Loucy (cell line): ENCODE measurements around the gene CBLL1.

Experiments used
- H2AFZ ChIP-seq: fragments of 200-600 bp; sonication (generic); 2 replicates; pipeline ENCODE4 v1.6.0; 2016; ENCODE audit warnings: antibody characterized with exemption, mild to moderate bottlenecking, low read length, moderate library complexity
- H3F3A ChIP-seq: fragments of 200-600 bp; 2 replicates; pipeline ENCODE4 v1.6.0; 2016; ENCODE audit warnings: antibody characterized with exemption, low read depth, mild to moderate bottlenecking
- H3K27me3 ChIP-seq: fragments of 200-600 bp; sonication (generic); 2 replicates; pipeline ENCODE4 v1.6.1; 2014; ENCODE audit warnings: low read length, mild to moderate bottlenecking; ENCODE audit not compliant: insufficient read depth, poor library complexity, severe bottlenecking
- H3K36me3 ChIP-seq: fragments of 200-600 bp; sonication (generic); 2 replicates; pipeline ENCODE4 v1.6.1; 2016; ENCODE audit warnings: low read length; ENCODE audit not compliant: insufficient read depth
- H3K4me1 ChIP-seq: fragments of 200-600 bp; sonication (generic); 2 replicates; pipeline ENCODE4 v1.5.1; 2014; ENCODE audit warnings: low read length, mild to moderate bottlenecking; ENCODE audit not compliant: insufficient read depth, poor library complexity, severe bottlenecking
- H3K4me2 ChIP-seq: fragments of 200-600 bp; sonication (generic); 2 replicates; pipeline ENCODE4 v1.6.0; 2014; ENCODE audit warnings: antibody characterized with exemption, low read length, low read depth, mild to moderate bottlenecking; ENCODE audit not compliant: poor library complexity, severe bottlenecking
- H3K4me3 ChIP-seq: fragments of 200-600 bp; sonication (generic); 2 replicates; pipeline ENCODE4 v1.5.1; 2014; ENCODE audit warnings: low read length, mild to moderate bottlenecking, mixed read lengths; ENCODE audit not compliant: poor library complexity, severe bottlenecking
- H3K79me2 ChIP-seq: fragments of 200-600 bp; sonication (generic); 2 replicates; pipeline ENCODE4 v1.6.1; 2014; ENCODE audit warnings: low read length; ENCODE audit not compliant: insufficient read depth
- H3K9ac ChIP-seq: fragments of 200-600 bp; sonication (generic); 2 replicates; pipeline ENCODE4 v1.6.0; 2014; ENCODE audit warnings: mild to moderate bottlenecking, low read depth, low read length, moderate library complexity; ENCODE audit not compliant: poor library complexity, severe bottlenecking
- H3K9me2 ChIP-seq: fragments of 200-600 bp; sonication (generic); replicated peaks from 2 replicates; pipeline ENCODE4 v1.6.1; 2016; ENCODE audit warnings: low read depth, low read length, mixed read lengths
- H3K9me3 ChIP-seq: fragments of 200-600 bp; sonication (generic); 2 replicates; pipeline ENCODE4 v1.6.1; 2014; ENCODE audit warnings: mild to moderate bottlenecking, antibody characterized with exemption, low read length, low read depth; ENCODE audit not compliant: insufficient read depth
- H4K20me1 ChIP-seq: fragments of 200-600 bp; sonication (generic); 2 replicates; pipeline ENCODE4 v1.6.0; 2014; ENCODE audit warnings: antibody characterized with exemption, low read length, mild to moderate bottlenecking; ENCODE audit not compliant: insufficient read depth, poor library complexity, severe bottlenecking
- CTCF ChIP-seq: fragments of 200-600 bp; sonication (generic); conservative IDR thresholded peaks from 2 replicates; pipeline ENCODE4 v1.5.1; 2014; ENCODE audit warnings: mild to moderate bottlenecking, antibody characterized with exemption, low read length
- EZH2phosphoT487 ChIP-seq: fragments of 200-600 bp; IDR thresholded peaks from 2 replicates; pipeline ENCODE4 v1.6.1; 2018; ENCODE audit warnings: antibody characterized with exemption, mild to moderate bottlenecking, moderate library complexity, borderline replicate concordance

Gene CBLL1

GRCh38 chr7:107697321-107698049, 46.5 kb upstream of the CBLL1 start:
- no peaks in the 10 kb centered on the region for H4K20me1 ChIP-seq
- no peaks in the 10 kb centered on the region for H3K4me1 ChIP-seq
- H3K4me2 ChIP-seq = no peak overlapping the region
- H3K79me2 ChIP-seq = no peaks in the 10 kb centered on the region
- H3K27me3 ChIP-seq = no peaks in the 10 kb centered on the region
- TF ChIP-seq CTCF (no peak), EZH2phosphoT487 (no peak)
- H3K9me2 ChIP-seq = no peaks in the 10 kb centered on the region
- no peaks in the 10 kb centered on the region for H3F3A ChIP-seq
- H2AFZ ChIP-seq = no peak overlapping the region
- H3K9ac ChIP-seq = no peak overlapping the region
- no peak overlapping the region for H3K4me3 ChIP-seq
- no peaks in the 10 kb centered on the region for H3K36me3 ChIP-seq
- H3K9me3 ChIP-seq = no peaks in the 10 kb centered on the region

- no peaks in the 10 kb centered on the region for H3K4me1 ChIP-seq
- no peaks in the 10 kb centered on the region for H3K36me3 ChIP-seq
- no peak overlapping the region for H3K4me2 ChIP-seq
- no peak overlapping the region for H2AFZ ChIP-seq
- no peak overlapping the region for H3K9ac ChIP-seq
- no peaks in the 10 kb centered on the region for H3K27me3 ChIP-seq
- TF ChIP-seq EZH2phosphoT487 = no peak
- no peak for TF ChIP-seq CTCF
- H3K79me2 ChIP-seq = no peaks in the 10 kb centered on the region
- H3K9me3 ChIP-seq = no peaks in the 10 kb centered on the region
- H3K9me2 ChIP-seq = no peaks in the 10 kb centered on the region
- no peaks in the 10 kb centered on the region for H3F3A ChIP-seq
- no peaks in the 10 kb centered on the region for H4K20me1 ChIP-seq
- no peak overlapping the region for H3K4me3 ChIP-seq
These were observed 43.4 kb upstream of the CBLL1 start for GRCh38 chr7:107700570-107700969.

- H3F3A ChIP-seq = no peaks in the 10 kb centered on the region
- no peak for TF ChIP-seq CTCF
- no peak for TF ChIP-seq EZH2phosphoT487
These were observed 42.8 kb upstream of the CBLL1 start for GRCh38 chr7:107701191-107701590.

More at GRCh38 chr7:107701191-107701590, 42.8 kb upstream of the CBLL1 start:
- H3K9me3 ChIP-seq = no peaks in the 10 kb centered on the region
- no peak overlapping the region for H3K9ac ChIP-seq
- H3K9me2 ChIP-seq = no peaks in the 10 kb centered on the region
- H3K4me2 ChIP-seq = no peak overlapping the region
- no peaks in the 10 kb centered on the region for H4K20me1 ChIP-seq
- H2AFZ ChIP-seq = no peak overlapping the region
- no peak overlapping the region for H3K4me3 ChIP-seq
- no peaks in the 10 kb centered on the region for H3K79me2 ChIP-seq
- H3K36me3 ChIP-seq = no peaks in the 10 kb centered on the region
- H3K27me3 ChIP-seq = no peaks in the 10 kb centered on the region
- no peaks in the 10 kb centered on the region for H3K4me1 ChIP-seq
